ENCODE measurements around the gene RAB8B. TPM values are rescaled to one million over a fixed set of nuclear protein-coding genes. Genes with fewer than 3 reads are reported as not detected.

Gene RAB8B
- total RNA-seq, 4 donors from 2014 or later = 26.1 to 48.1 (median 33.0) TPM

DNA sequence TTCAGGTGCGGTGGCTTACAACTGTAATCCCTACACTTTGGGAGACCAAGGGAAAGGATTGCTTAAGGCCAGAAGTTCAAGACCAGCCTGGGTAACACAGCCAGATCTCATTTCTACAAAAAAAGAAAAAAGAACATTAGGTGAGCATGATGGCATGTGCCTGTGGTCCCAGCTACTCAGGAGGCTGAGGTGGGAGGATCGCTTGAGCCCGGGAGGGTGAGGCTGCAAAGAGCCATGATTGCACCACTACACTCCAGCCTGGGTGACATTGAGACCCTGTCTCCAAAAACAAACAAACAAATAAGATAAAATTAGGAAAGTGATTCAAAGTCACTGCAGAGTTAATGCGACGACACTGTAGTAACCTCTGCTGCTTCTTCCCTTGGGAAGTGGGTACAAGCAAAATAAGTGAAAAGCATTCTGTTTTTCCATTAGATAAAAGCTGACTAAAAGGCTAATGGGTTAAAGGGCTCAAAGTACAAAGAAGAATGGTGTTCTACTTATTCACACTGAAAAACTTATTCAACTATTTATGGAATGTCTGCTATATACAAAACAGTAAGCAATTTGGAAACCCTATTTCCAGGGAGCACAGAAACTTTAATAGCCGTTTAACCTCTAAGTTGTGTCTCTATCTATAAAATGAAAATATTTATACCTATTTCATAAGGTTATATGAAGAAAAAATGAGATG is 24.1 kb upstream of the RAB8B start:
- no peaks in the 10 kb centered on the region for H3K36me3 ChIP-seq
- 47 to 85% methylated on average over 3 to 6 of the region's 6 CpGs for WGBS, 2 donors (ENCODE audit: low coverage in 1 of 2)
- no peaks in the 10 kb centered on the region for H3K27me3 ChIP-seq
- no peak overlapping the region for H3K4me3 ChIP-seq
- H3K4me1 ChIP-seq = peaks cover 0 to 8% (median 0%) of the 10 kb centered on the region in 3 donors
- no peaks in the 10 kb centered on the region for H3K9me3 ChIP-seq
- ATAC-seq = no peak
- H3K27ac ChIP-seq = no peak overlapping the region
- TF ChIP-seq POLR2AphosphoS5 (IDR thresholded peaks at IDR 0.05) = no peak
- TF ChIP-seq, protein P1, sequence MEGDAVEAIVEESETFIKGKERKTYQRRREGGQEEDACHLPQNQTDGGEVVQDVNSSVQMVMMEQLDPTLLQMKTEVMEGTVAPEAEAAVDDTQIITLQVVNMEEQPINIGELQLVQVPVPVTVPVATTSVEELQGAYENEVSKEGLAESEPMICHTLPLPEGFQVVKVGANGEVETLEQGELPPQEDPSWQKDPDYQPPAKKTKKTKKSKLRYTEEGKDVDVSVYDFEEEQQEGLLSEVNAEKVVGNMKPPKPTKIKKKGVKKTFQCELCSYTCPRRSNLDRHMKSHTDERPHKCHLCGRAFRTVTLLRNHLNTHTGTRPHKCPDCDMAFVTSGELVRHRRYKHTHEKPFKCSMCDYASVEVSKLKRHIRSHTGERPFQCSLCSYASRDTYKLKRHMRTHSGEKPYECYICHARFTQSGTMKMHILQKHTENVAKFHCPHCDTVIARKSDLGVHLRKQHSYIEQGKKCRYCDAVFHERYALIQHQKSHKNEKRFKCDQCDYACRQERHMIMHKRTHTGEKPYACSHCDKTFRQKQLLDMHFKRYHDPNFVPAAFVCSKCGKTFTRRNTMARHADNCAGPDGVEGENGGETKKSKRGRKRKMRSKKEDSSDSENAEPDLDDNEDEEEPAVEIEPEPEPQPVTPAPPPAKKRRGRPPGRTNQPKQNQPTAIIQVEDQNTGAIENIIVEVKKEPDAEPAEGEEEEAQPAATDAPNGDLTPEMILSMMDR (IDR thresholded peaks at IDR 0.05) = no peak
- no peak for TF ChIP-seq POLR2A (IDR thresholded peaks at IDR 0.05)
- TF ChIP-seq EP300 (IDR thresholded peaks at IDR 0.05) = no peak

DNA sequence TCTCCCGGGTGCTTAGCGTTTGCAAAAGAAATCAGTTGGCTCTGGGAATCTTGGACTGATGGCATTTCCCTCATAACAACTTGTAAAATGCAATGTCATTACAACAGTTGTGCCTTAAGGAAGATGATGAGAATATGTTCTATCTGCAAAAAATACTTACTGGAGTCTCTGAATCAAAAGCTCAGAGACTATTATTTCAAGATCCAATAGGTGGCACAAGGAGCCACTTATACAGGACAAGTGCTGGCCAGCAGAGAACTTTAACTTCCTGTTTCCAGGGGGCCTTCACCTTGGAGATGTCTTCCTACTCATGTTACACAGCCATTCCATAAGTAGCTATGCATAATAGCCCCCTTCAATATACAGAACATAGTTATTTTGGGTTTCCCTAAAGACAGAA is 23.2 kb upstream of the RAB8B start:
- H3K9me3 ChIP-seq = no peaks in the 10 kb centered on the region
- no peaks in the 10 kb centered on the region for H3K36me3 ChIP-seq
- H3K4me1 ChIP-seq = peaks cover 0 to 8% (median 0%) of the 10 kb centered on the region in 3 donors
- H3K27me3 ChIP-seq = no peaks in the 10 kb centered on the region
- H3K27ac ChIP-seq = no peak overlapping the region
- ATAC-seq = no peak
- WGBS, 2 donors (ENCODE audit: low coverage in 1 of 2) = 90 to 100% methylated on average over 2 of the region's 2 CpGs
- H3K4me3 ChIP-seq = no peak overlapping the region
- no peak for TF ChIP-seq POLR2A (IDR thresholded peaks at IDR 0.05)
- no peak for TF ChIP-seq EP300 (IDR thresholded peaks at IDR 0.05)
- TF ChIP-seq, protein P1 (IDR thresholded peaks at IDR 0.05) = no peak
- TF ChIP-seq POLR2AphosphoS5 (IDR thresholded peaks at IDR 0.05) = no peak

DNA sequence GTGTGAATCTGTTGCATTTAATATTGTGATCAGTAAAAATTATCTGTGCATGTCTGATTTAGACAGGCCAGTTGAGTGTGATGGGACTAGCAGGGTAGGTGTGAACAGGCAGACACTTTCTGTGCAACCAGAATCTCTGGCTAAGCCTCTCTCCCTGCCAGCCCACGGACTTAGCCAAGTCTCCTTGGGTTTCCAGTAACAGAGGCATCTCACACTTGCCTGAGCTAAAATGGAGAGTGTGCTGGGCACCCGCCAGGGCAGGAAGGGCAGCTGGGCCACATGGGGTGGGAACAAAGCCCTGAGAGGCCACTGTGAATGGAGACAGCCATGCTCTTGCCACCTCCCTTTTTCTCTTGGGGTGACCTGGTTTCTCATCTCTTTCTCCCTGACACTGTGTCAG is 19.6 kb upstream of the RAB8B start:
- Histone ChIP-seq H3K4me1 (peaks cover 0 to 8% (median 0%) of the 10 kb centered on the region in 3 donors), H3K36me3 (no peaks in the 10 kb centered on the region), H3K9me3 (no peaks in the 10 kb centered on the region), H3K27me3 (no peaks in the 10 kb centered on the region), H3K4me3 (no peak overlapping the region), H3K27ac (no peak overlapping the region)
- 69% methylated on average over 2 of the region's 2 CpGs; no CpG with 5 or more reads in 1 of the 2 donors for WGBS, 2 donors (ENCODE audit: low coverage in 1 of 2)
- ATAC-seq = no peak
- TF ChIP-seq, protein P1 (IDR thresholded peaks at IDR 0.05) = no peak
- no peak for TF ChIP-seq POLR2A (IDR thresholded peaks at IDR 0.05)
- TF ChIP-seq POLR2AphosphoS5 (IDR thresholded peaks at IDR 0.05) = no peak
- TF ChIP-seq EP300 (IDR thresholded peaks at IDR 0.05) = no peak

DNA sequence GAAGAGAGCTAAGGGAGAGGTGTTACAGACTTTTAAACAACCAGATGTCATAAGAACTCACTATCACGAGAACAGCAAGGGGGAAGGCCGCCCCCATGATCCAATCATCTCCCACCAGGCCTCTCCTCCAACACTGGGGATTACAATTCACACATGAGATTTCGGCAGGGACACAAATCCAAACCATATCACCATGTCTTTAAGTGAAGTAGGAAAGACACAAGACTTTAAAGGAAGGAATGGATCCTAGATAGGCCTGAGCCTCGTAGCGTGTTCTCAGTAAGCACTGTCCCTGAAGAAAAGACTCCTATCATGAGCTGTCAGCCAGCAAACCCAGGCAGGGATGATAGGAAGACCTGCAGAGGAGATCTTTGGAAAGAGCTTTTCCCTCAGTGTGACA is 17.0 kb upstream of the RAB8B start:
- Histone ChIP-seq H3K27me3 (no peaks in the 10 kb centered on the region), H3K4me1 (no peaks in the 10 kb centered on the region), H3K9me3 (no peaks in the 10 kb centered on the region), H3K27ac (no peak overlapping the region), H3K36me3 (no peaks in the 10 kb centered on the region), H3K4me3 (no peak overlapping the region)
- TF ChIP-seq POLR2AphosphoS5 (IDR thresholded peaks at IDR 0.05) = no peak
- TF ChIP-seq, protein P1 (IDR thresholded peaks at IDR 0.05) = no peak
- ATAC-seq = no peak
- 60 to 81% methylated on average over 1 to 5 of the region's 5 CpGs for WGBS, 2 donors (ENCODE audit: low coverage in 1 of 2)

DNA sequence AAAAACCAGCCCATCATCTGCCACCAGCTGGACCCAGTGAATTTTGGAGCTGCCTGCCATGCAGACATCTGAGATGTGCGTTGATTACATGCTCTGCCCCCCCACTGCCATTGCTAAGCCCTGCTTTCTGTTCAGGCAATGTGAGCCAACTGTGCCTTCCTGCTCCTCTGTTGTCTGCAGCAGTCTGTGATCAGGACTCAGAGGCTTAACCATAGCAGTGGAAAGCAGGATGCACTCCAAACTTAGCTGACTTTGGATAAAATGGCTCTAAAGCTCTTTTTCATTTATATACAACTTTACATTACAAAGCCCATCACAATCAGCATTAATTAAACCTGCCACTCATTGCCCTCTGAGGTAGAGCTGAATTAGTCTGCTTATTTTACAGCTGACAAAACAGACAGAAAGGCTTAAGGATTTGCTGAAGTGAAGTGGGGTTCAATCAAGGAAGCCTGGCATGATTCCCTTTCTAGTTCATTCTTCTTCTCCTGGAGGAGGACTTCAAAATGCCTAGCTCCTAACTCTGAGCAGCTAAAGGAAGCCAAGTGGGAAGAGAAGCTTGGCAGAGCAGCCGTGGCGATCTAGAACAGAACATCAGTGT is 16.5 kb upstream of the RAB8B start:
- 33 to 63% methylated on average over 1 to 3 of the region's 3 CpGs for WGBS, 2 donors (ENCODE audit: low coverage in 1 of 2)
- no peaks in the 10 kb centered on the region for H3K9me3 ChIP-seq
- H3K36me3 ChIP-seq = no peaks in the 10 kb centered on the region
- TF ChIP-seq EP300 (IDR thresholded peaks at IDR 0.05) (no peak), POLR2AphosphoS5 (IDR thresholded peaks at IDR 0.05) (no peak), POLR2A (IDR thresholded peaks at IDR 0.05) (no peak)
- TF ChIP-seq, protein P1 (IDR thresholded peaks at IDR 0.05) = no peak
- H3K4me3 ChIP-seq = no peak overlapping the region
- H3K27ac ChIP-seq = no peak overlapping the region
- ATAC-seq = no peak
- no peaks in the 10 kb centered on the region for H3K27me3 ChIP-seq
- H3K4me1 ChIP-seq = no peaks in the 10 kb centered on the region
